Testis (tissue), 2 donors: Measurements from ENCODE around the gene SLC4A8.

ENCODE experiments used
- CTCF ChIP-seq, 3 experiments: fragments of 450-650 bp in 2 of 3; fragments of 200-600 bp in 1 of 3; sonication (generic) in 1 of 3; IDR thresholded peaks; one replicate each; pipeline ENCODE4 v1.5.1; 2016 to 2019; ENCODE audit warnings: antibody characterized with exemption in 3 of 3, mild to moderate bottlenecking in 2 of 3, moderate library complexity in 1 of 3
- POLR2A ChIP-seq: fragments of 450-650 bp; IDR thresholded peaks from one replicate; pipeline ENCODE4 v1.6.1; 2017; ENCODE audit warnings: antibody characterized with exemption, mild to moderate bottlenecking, moderate library complexity

GRCh38 chr12:51419425-51420193, 5.0 kb upstream of the SLC4A8 start:
- TF ChIP-seq POLR2A (no peak), CTCF (IDR thresholded peaks at IDR 0.05) (peak in 1 of 3 experiments; percentile 10)
